OCI-LY7 (cell line): ENCODE measurements around the gene HSD11B1. TPM values are rescaled to one million over a fixed set of nuclear protein-coding genes. Genes with fewer than 3 reads are reported as not detected.

Experiments
- BruUV-seq: library from RNA; stranded (reverse); fragments of 400-500 nt; replicated peaks from 2 replicates; lab custom pipeline; 2021; lab: Mats Ljungman, UMichigan
- CTCF ChIA-PET: fragments of 300-600 bp; sonication (Branson Sonifier 250); formaldehyde crosslinking; loops from one replicate; lab custom pipeline; 2022; ENCODE audit warnings: antibody characterized with exemption; ENCODE audit not compliant: unreplicated experiment; lab: Charles Lee
- POLR2A ChIA-PET: fragments of 300-600 bp; sonication (Branson Sonifier 250); formaldehyde crosslinking; loops from one replicate; lab custom pipeline; 2022; ENCODE audit warnings: antibody characterized with exemption; lab: Charles Lee
- DNase-seq: peaks from one replicate; pipeline ENCODE4 v3.0.0-alpha.2; 2015; ENCODE audit warnings: low spot score
- H2AFZ ChIP-seq: fragments of 200-600 bp; sonication (generic), shearing (Covaris generic); 2 replicates; pipeline ENCODE4 v1.6.1; 2014; ENCODE audit warnings: mild to moderate bottlenecking, antibody characterized with exemption, low read length, moderate library complexity
- H3K27ac ChIP-seq: fragments of 200-600 bp; sonication (generic); 2 replicates; pipeline ENCODE4 v1.5.1; 2014; ENCODE audit warnings: mixed run types, low read depth, mild to moderate bottlenecking, moderate library complexity, low read length, inconsistent platforms; ENCODE audit not compliant: poor library complexity, severe bottlenecking
- H3K36me3 ChIP-seq: fragments of 200-600 bp; sonication (generic); 2 replicates; pipeline ENCODE4 v1.6.1; 2014; ENCODE audit warnings: mild to moderate bottlenecking, antibody characterized with exemption, low read length, moderate library complexity, mixed read lengths; ENCODE audit not compliant: insufficient read depth
- H3K4me1 ChIP-seq: fragments of 200-600 bp; sonication (generic); 2 replicates; pipeline ENCODE4 v1.5.1; 2014; ENCODE audit warnings: mild to moderate bottlenecking, low read length; ENCODE audit not compliant: insufficient read depth, poor library complexity, severe bottlenecking
- H3K4me2 ChIP-seq: fragments of 200-600 bp; sonication (generic); 2 replicates; pipeline ENCODE4 v1.6.1; 2014; ENCODE audit warnings: mild to moderate bottlenecking, low read length
- H3K4me3 ChIP-seq: fragments of 200-600 bp; sonication (generic); 2 replicates; pipeline ENCODE4 v1.5.1; 2014; ENCODE audit warnings: mild to moderate bottlenecking, low read depth, low read length; ENCODE audit not compliant: poor library complexity, severe bottlenecking
- H3K79me2 ChIP-seq: fragments of 200-600 bp; sonication (generic); 2 replicates; pipeline ENCODE4 v1.6.1; 2016; ENCODE audit warnings: low read depth, mild to moderate bottlenecking, low read length, moderate library complexity, mixed read lengths; ENCODE audit not compliant: insufficient read depth
- H3K9me2 ChIP-seq: fragments of 200-600 bp; sonication (generic); 2 replicates; pipeline ENCODE4 v1.6.1; 2016; ENCODE audit warnings: mild to moderate bottlenecking, low read length, mixed read lengths; ENCODE audit not compliant: insufficient read depth
- H3K9me3 ChIP-seq: fragments of 200-600 bp; sonication (generic); 2 replicates; pipeline ENCODE4 v1.6.1; 2014; ENCODE audit warnings: mild to moderate bottlenecking, mixed run types, low read length, mixed read lengths
- H4K20me1 ChIP-seq: fragments of 200-600 bp; sonication (generic); 2 replicates; pipeline ENCODE4 v1.6.1; 2014; ENCODE audit warnings: mild to moderate bottlenecking, antibody characterized with exemption, low read length, moderate library complexity, mixed read lengths; ENCODE audit not compliant: insufficient read depth
- EZH2phosphoT487 ChIP-seq: fragments of 200-600 bp; sonication (generic); IDR thresholded peaks from 2 replicates; pipeline ENCODE4 v1.6.1; 2018; ENCODE audit warnings: low read depth, borderline replicate concordance, mild to moderate bottlenecking, mixed run types, antibody characterized with exemption, low read length, moderate library complexity, mixed read lengths
- intact Hi-C: fragments of 100-400 bp; cut with micrococcal nuclease; formaldehyde crosslinking; loops from one replicate; pipeline ENCODE4 v1.10.0; 2022; ENCODE audit not compliant: unreplicated experiment
- total RNA-seq, 2 experiments: library from RNA; depleted of rRNA in 1 of 2; stranded (reverse); fragments of >200 nt in 1 of 2; shearing (Covaris generic) in 1 of 2; gene quantifications; 2 replicates each; pipeline ENCODE4 v1.2.3, GENCODE V29; 2014 to 2022
- TF ChIP-seq, protein P1 (sequence below): fragments of 200-600 bp; sonication (generic); conservative IDR thresholded peaks from 2 replicates; pipeline ENCODE4 v1.5.1; 2014; ENCODE audit warnings: mild to moderate bottlenecking, antibody characterized with exemption, low read length, moderate library complexity, mixed read lengths

The HSD11B1 gene
- total RNA-seq, 2 experiments from 2014 or later: not detected

DNA sequence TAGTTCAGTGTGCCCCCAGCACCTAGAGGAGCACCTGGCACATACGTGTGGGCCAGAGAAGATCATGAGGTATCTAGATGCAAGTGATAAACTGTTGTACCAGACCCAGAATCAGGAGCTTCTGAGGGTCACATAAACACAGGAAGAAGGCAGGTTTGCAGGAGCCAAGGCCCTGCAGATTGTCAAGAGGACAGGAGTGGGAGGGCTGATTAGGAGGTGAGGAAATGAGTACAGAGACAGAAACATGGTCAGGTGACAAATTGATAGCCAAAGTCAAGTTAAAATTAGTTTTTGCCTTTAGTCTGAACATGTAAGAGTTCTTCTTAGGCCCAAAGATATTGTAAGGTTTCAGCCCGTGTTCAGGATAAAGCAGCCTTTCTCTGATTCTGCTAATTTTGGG, 37.2 kb downstream of the HSD11B1 start:
- BruUV-seq: no TSS peak
- Histone ChIP-seq H3K9me2 (no peaks in the 10 kb centered on the region), H3K4me2 (no peak overlapping the region), H3K79me2 (no peaks in the 10 kb centered on the region), H3K4me1 (peaks cover 6% of the 10 kb centered on the region), H4K20me1 (no peaks in the 10 kb centered on the region), H3K36me3 (no peaks in the 10 kb centered on the region), H3K9me3 (no peaks in the 10 kb centered on the region), H3K27ac (no peak overlapping the region), H3K4me3 (no peak overlapping the region), H2AFZ (no peak overlapping the region)
- ChIA-PET POLR2A (no interaction called here), CTCF (no interaction called here)
- TF ChIP-seq EZH2phosphoT487: no peak
- TF ChIP-seq, protein P1, sequence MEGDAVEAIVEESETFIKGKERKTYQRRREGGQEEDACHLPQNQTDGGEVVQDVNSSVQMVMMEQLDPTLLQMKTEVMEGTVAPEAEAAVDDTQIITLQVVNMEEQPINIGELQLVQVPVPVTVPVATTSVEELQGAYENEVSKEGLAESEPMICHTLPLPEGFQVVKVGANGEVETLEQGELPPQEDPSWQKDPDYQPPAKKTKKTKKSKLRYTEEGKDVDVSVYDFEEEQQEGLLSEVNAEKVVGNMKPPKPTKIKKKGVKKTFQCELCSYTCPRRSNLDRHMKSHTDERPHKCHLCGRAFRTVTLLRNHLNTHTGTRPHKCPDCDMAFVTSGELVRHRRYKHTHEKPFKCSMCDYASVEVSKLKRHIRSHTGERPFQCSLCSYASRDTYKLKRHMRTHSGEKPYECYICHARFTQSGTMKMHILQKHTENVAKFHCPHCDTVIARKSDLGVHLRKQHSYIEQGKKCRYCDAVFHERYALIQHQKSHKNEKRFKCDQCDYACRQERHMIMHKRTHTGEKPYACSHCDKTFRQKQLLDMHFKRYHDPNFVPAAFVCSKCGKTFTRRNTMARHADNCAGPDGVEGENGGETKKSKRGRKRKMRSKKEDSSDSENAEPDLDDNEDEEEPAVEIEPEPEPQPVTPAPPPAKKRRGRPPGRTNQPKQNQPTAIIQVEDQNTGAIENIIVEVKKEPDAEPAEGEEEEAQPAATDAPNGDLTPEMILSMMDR: no peak
- intact Hi-C loops: no loop called here
- no peak for DNase-seq

DNA sequence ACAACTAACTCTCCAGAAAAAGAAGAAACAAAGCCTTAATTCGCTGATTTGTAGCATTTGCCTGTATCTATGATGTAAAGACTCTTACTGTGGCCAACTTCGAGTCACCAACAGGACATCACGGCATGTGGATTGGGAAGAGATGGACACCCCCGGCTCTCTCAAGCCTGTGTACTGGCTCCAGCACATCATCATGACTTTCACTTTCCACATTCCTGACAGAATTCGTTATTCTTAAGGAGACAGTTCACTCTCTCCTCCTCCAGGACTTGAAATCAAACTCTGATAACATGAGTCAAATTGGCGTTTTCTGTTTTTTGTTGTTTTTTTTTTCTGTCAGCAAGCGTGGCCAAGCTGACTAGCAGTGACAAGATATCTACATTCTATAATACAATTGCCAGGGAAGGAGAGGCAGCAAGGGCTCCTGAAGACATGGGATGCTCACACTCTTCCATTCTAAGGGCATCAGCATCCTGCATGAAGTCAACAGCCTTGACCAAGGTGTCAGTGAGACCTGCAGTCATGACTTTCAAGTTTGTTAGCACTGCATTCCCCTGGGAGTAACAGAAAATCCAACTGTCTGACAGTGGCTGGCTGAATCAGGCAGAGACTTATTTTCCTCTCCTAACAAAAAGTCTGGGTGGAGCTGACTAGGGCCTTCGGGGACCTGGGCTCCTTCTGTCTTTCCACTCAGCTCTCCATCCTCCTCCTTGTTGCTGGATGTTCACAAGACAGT, 37.9 kb downstream of the HSD11B1 start:
- Histone ChIP-seq H3K4me3 (no peak overlapping the region), H4K20me1 (no peaks in the 10 kb centered on the region), H3K4me2 (no peak overlapping the region), H3K9me3 (no peaks in the 10 kb centered on the region), H3K36me3 (no peaks in the 10 kb centered on the region), H3K4me1 (peaks cover 6% of the 10 kb centered on the region), H3K27ac (no peak overlapping the region), H3K9me2 (no peaks in the 10 kb centered on the region), H3K79me2 (no peaks in the 10 kb centered on the region), H2AFZ (no peak overlapping the region)
- intact Hi-C loops: no loop called here
- POLR2A ChIA-PET: no interaction called here
- CTCF ChIA-PET: no interaction called here
- DNase-seq: peak; percentile 11
- TF ChIP-seq, protein P1: no peak
- no peak for TF ChIP-seq EZH2phosphoT487
- BruUV-seq: no TSS peak

DNA sequence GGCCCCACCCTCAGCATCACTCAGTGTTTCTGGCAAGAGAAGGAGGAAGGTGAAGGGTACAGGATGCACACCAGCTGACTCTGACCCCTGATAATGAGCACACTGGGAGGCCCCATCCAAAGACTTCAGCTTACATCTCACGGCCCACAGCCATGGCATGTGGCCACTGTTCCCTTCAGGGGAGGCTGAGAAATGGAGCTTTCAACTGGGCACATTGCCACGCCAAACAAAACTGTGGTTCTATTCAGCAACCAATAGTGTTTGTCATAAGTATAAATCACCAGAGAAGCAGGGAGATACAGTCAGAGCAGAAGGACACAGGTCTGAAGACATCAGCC, 38.5 kb downstream of the HSD11B1 start:
- no peak overlapping the region for H2AFZ ChIP-seq
- H3K36me3 ChIP-seq: no peaks in the 10 kb centered on the region
- ChIA-PET POLR2A (no interaction called here), CTCF (no interaction called here)
- H3K4me3 ChIP-seq: no peak overlapping the region
- intact Hi-C loops: no loop called here
- peaks cover 6% of the 10 kb centered on the region for H3K4me1 ChIP-seq
- H3K4me2 ChIP-seq: no peak overlapping the region
- no peak for TF ChIP-seq EZH2phosphoT487
- TF ChIP-seq, protein P1: no peak
- no peak overlapping the region for H3K27ac ChIP-seq
- H4K20me1 ChIP-seq: no peaks in the 10 kb centered on the region
- H3K9me3 ChIP-seq: no peaks in the 10 kb centered on the region
- H3K79me2 ChIP-seq: no peaks in the 10 kb centered on the region
- no TSS peak for BruUV-seq
- DNase-seq: no peak
- H3K9me2 ChIP-seq: no peaks in the 10 kb centered on the region
